HFFc6 (cell line): Measurements from ENCODE around the gene PSMB9. TPM values are rescaled to one million over a fixed set of nuclear protein-coding genes. Genes with fewer than 3 reads are reported as not detected.
A peak's percentile ranks its signal among the peaks of the same experiment; 100 is the strongest.

Experiments used
- DNase-seq: peaks from one replicate; pipeline ENCODE4 v3.0.0-alpha.2; 2018
- H3K27ac Mint-ChIP-seq: 2 replicates; pipeline ENCODE4 v1.8.0; 2020; ENCODE audit warnings: mild to moderate bottlenecking, mixed read lengths
- H3K27me3 Mint-ChIP-seq: 2 replicates; pipeline ENCODE4 v1.8.0; 2021; ENCODE audit warnings: mild to moderate bottlenecking, moderate library complexity, mixed read lengths; ENCODE audit not compliant: insufficient read depth
- H3K36me3 Mint-ChIP-seq: 2 replicates; pipeline ENCODE4 v1.8.0; 2021; ENCODE audit warnings: low read depth, mixed read lengths
- H3K4me1 Mint-ChIP-seq: 2 replicates; pipeline ENCODE4 v1.8.0; 2020; ENCODE audit warnings: low read depth, mixed read lengths
- H3K4me3 Mint-ChIP-seq: 2 replicates; pipeline ENCODE4 v1.8.0; 2020; ENCODE audit warnings: mild to moderate bottlenecking, moderate library complexity, mixed read lengths
- H3K9me3 Mint-ChIP-seq: 2 replicates; pipeline ENCODE4 v1.8.0; 2020; ENCODE audit warnings: mild to moderate bottlenecking, mixed read lengths
- total RNA-seq, 6 experiments: library from RNA; stranded (reverse); fragmentation: NEBNext Ultra II Directional; extraction: Animal tissue kit (Norgen Biotek cat#: 25700); gene quantifications; 2 replicates in 1 of 6; 3 replicates in 5 of 6; pipeline ENCODE4 v1.2.3, GENCODE V29; 2021
- TF ChIP-seq, protein P1 (sequence below): fragments of 200-600 bp; sonication (generic); IDR thresholded peaks from 2 replicates; pipeline ENCODE4 v1.5.0; 2021; ENCODE audit warnings: antibody characterized with exemption, mild to moderate bottlenecking

Gene PSMB9
- total RNA-seq, 6 experiments from 2014 or later, result 4.9 to 23.9 (median 20.9) TPM

GRCh38 chr6:32851025-32851424 lies 3.0 kb upstream of the PSMB9 start:
- TF ChIP-seq, protein P1, sequence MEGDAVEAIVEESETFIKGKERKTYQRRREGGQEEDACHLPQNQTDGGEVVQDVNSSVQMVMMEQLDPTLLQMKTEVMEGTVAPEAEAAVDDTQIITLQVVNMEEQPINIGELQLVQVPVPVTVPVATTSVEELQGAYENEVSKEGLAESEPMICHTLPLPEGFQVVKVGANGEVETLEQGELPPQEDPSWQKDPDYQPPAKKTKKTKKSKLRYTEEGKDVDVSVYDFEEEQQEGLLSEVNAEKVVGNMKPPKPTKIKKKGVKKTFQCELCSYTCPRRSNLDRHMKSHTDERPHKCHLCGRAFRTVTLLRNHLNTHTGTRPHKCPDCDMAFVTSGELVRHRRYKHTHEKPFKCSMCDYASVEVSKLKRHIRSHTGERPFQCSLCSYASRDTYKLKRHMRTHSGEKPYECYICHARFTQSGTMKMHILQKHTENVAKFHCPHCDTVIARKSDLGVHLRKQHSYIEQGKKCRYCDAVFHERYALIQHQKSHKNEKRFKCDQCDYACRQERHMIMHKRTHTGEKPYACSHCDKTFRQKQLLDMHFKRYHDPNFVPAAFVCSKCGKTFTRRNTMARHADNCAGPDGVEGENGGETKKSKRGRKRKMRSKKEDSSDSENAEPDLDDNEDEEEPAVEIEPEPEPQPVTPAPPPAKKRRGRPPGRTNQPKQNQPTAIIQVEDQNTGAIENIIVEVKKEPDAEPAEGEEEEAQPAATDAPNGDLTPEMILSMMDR, result no peak
- no peaks in the 10 kb centered on the region for H3K9me3 Mint-ChIP-seq
- peaks cover 33% of the 10 kb centered on the region for H3K36me3 Mint-ChIP-seq
- H3K4me1 Mint-ChIP-seq, result peaks cover 29% of the 10 kb centered on the region
- no peak for DNase-seq
- H3K27me3 Mint-ChIP-seq, result peaks cover 2% of the 10 kb centered on the region
- H3K4me3 Mint-ChIP-seq, result no peak overlapping the region
- H3K27ac Mint-ChIP-seq, result no peak overlapping the region

GRCh38 chr6:32852018-32852843 lies 1.8 kb upstream of the PSMB9 start:
- TF ChIP-seq, protein P1, result no peak
- Mint-ChIP-seq H3K9me3 (no peaks in the 10 kb centered on the region), H3K4me1 (peaks cover 29% of the 10 kb centered on the region), H3K27me3 (peaks cover 2% of the 10 kb centered on the region), H3K27ac (peak overlapping the region; percentile 90), H3K36me3 (peaks cover 28% of the 10 kb centered on the region), H3K4me3 (peak overlapping the region; percentile 99)
- DNase-seq, result no peak

DNA sequence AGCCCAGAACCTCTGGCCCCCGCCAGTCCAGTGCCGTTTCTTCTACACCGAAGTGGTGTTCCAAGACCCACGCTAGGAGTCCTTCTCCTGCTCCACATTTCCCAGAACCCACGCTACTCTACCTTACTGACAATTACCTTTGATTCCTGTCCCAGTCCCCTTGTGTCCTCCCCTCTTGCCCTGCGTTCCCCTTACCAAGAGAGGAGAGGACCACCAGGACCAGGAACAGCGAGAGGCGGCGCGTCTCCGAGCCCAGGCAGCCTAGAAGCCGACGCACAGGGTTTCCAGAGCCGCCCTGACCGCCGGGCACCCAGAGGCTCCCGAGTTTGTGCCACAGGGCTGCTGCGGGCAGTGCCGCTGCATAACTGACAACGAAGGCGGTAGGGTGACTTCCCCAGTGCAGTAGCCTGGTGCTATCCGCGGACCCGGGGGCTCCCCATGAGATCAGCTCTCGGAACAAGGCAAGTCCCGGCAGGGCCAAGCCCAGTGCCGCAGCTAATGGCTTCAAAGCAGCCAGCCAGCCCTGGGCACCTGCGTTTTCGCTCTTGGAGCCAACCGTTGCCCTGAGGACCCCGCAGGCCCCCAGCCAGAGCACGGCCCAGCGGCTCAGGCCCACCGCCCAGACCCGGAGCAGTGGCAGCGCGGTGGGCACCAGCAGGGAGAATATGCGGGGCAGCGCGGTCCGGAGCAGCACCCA lies 1.0 kb upstream of the PSMB9 start:
- peak overlapping the region; percentile 90 for H3K27ac Mint-ChIP-seq
- H3K4me3 Mint-ChIP-seq, result peak overlapping the region; percentile 99
- H3K9me3 Mint-ChIP-seq, result no peaks in the 10 kb centered on the region
- DNase-seq, result peak; percentile 21
- TF ChIP-seq, protein P1, result no peak
- peaks cover 2% of the 10 kb centered on the region for H3K27me3 Mint-ChIP-seq
- peaks cover 29% of the 10 kb centered on the region for H3K4me1 Mint-ChIP-seq
- H3K36me3 Mint-ChIP-seq, result peaks cover 21% of the 10 kb centered on the region

GRCh38 chr6:32854376-32855178 lies 585 bp downstream of the PSMB9 start:
- Mint-ChIP-seq H3K4me3 (peak overlapping the region; percentile 99), H3K9me3 (no peaks in the 10 kb centered on the region), H3K27me3 (peaks cover 2% of the 10 kb centered on the region), H3K4me1 (peaks cover 29% of the 10 kb centered on the region), H3K36me3 (peaks cover 13% of the 10 kb centered on the region; the same call in 1 of the 2 replicates), H3K27ac (peak overlapping the region; percentile 97)
- TF ChIP-seq, protein P1, result no peak
- no peak for DNase-seq

- Mint-ChIP-seq H3K4me3 (peak overlapping the region; percentile 99; the same call in 1 of the 2 replicates), H3K27me3 (no peaks in the 10 kb centered on the region; the same call in none of the 2 replicates), H3K4me1 (peaks cover 30% of the 10 kb centered on the region), H3K27ac (no peak overlapping the region), H3K9me3 (no peaks in the 10 kb centered on the region), H3K36me3 (peaks cover 11% of the 10 kb centered on the region; the same call in 1 of the 2 replicates)
- no peak for DNase-seq
- TF ChIP-seq, protein P1, result no peak
Measured at GRCh38 chr6:32855467-32856174, 1.6 kb downstream of the PSMB9 start.
